Gastroesophageal sphincter (tissue), 4 donors: ENCODE measurements around the gene KRT71. TPM values are rescaled to one million over a fixed set of nuclear protein-coding genes. Genes with fewer than 3 reads are reported as not detected.
"Not testable (repeated sequence)": the region's sequence is repeated elsewhere in the genome, so short reads cannot be mapped to it uniquely, and the experiment has no call there.

Experiments
- ATAC-seq: fragments of 150-250 bp; one replicate; pipeline ENCODE4 v1.9.1; 2016; ENCODE audit warnings: mild to moderate bottlenecking, moderate library complexity
- H3K27ac ChIP-seq, 4 donors: fragments of 200-600 bp; sonication (generic) in 3 of 4; 1 replicate in 3 of 4; 2 replicates in 1 of 4; pipeline ENCODE4 v1.5.1; 2016 to 2019
- H3K27me3 ChIP-seq: fragments of 200-600 bp; sonication (generic); one replicate; pipeline ENCODE4 v1.5.1; 2019
- H3K36me3 ChIP-seq, 2 donors: fragments of 200-600 bp; sonication (generic); one replicate each; pipeline ENCODE4 v1.5.1; 2019; ENCODE audit warnings: control low read depth in 1 of 2
- H3K4me1 ChIP-seq, 3 donors: fragments of 200-600 bp; sonication (generic); 1 replicate in 2 of 3; 2 replicates in 1 of 3; pipeline ENCODE4 v1.5.1; 2016 to 2019; ENCODE audit warnings: control low read depth in 2 of 3
- H3K4me3 ChIP-seq, 2 donors: fragments of 200-600 bp; sonication (generic); one replicate each; pipeline ENCODE4 v1.5.1; 2019; ENCODE audit warnings: mild to moderate bottlenecking in 1 of 2, moderate library complexity in 1 of 2
- H3K9me3 ChIP-seq, 3 donors: fragments of 200-600 bp; sonication (generic); one replicate each; pipeline ENCODE4 v1.5.1; 2017 to 2019; ENCODE audit warnings: control low read depth in 2 of 3
- CTCF ChIP-seq, 4 experiments: fragments of 200-600 bp in 2 of 4; fragments of 450-650 bp in 2 of 4; sonication (generic) in 1 of 4; IDR thresholded peaks; one replicate each; pipeline ENCODE4 v1.5.1; 2017 to 2019; ENCODE audit warnings: antibody characterized with exemption in 4 of 4, mild to moderate bottlenecking in 2 of 4, moderate library complexity in 2 of 4
- EP300 ChIP-seq: sonication (generic); formaldehyde crosslinking; IDR thresholded peaks from one replicate; pipeline ENCODE4 v1.6.1; 2017; ENCODE audit warnings: antibody characterized with exemption, mild to moderate bottlenecking
- POLR2A ChIP-seq, 2 donors: fragments of 450-650 bp; IDR thresholded peaks; one replicate each; pipeline ENCODE4 v1.6.1; 2017; ENCODE audit warnings: antibody characterized with exemption in 2 of 2, mild to moderate bottlenecking in 2 of 2, moderate library complexity in 1 of 2
- POLR2AphosphoS5 ChIP-seq: sonication (generic); formaldehyde crosslinking; IDR thresholded peaks from one replicate; pipeline ENCODE4 v1.6.1; 2017; ENCODE audit warnings: antibody characterized with exemption
- WGBS, 2 donors: methylation state at CpG; one replicate each; pipeline ENCODE4 v1.1.5; 2018; ENCODE audit warnings: low coverage in 1 of 2; 5-methylcytosine and 5-hydroxymethylcytosine counted together
- total RNA-seq, 4 donors: library from RNA; depleted of rRNA; stranded (reverse); fragments of >200 nt; gene quantifications; one replicate each; pipeline ENCODE4 v1.1.0, GENCODE V29; 2016

KRT71 gene
- total RNA-seq, 4 donors from 2014 or later: not detected

GRCh38 chr12:52506858-52507715, 45.9 kb downstream of the KRT71 start:
- Histone ChIP-seq H3K4me1 (no peaks in the 10 kb centered on the region), H3K36me3 (no peaks in the 10 kb centered on the region), H3K27me3 (peaks cover 13% of the 10 kb centered on the region), H3K27ac (no peak overlapping the region), H3K4me3 (no peak overlapping the region), H3K9me3 (peaks cover 0 to 4% (median 0%) of the 10 kb centered on the region in 3 donors)
- no peak for ATAC-seq
- WGBS, 2 donors: 28 to 50% methylated on average over 2 to 3 of the region's 4 CpGs
- TF ChIP-seq POLR2AphosphoS5 (no peak), CTCF (IDR thresholded peaks at IDR 0.05) (peak; percentile 18 to 61 (median 53)), POLR2A (IDR thresholded peaks at IDR 0.05) (no peak), EP300 (no peak)

- ATAC-seq: no peak
- no peaks in the 10 kb centered on the region for H3K4me1 ChIP-seq
- H3K36me3 ChIP-seq: no peaks in the 10 kb centered on the region
- TF ChIP-seq POLR2AphosphoS5 (no peak), POLR2A (IDR thresholded peaks at IDR 0.05) (no peak), EP300 (no peak), CTCF (IDR thresholded peaks at IDR 0.05) (no peak)
- H3K27me3 ChIP-seq: peaks cover 7% of the 10 kb centered on the region
- H3K4me3 ChIP-seq: no peak overlapping the region
- no peaks in the 10 kb centered on the region for H3K9me3 ChIP-seq
- no peak overlapping the region for H3K27ac ChIP-seq
- 75 to 82% methylated on average over 1 of the region's 1 CpG for WGBS, 2 donors
These were observed 50.1 kb downstream of the KRT71 start for GRCh38 chr12:52502877-52503276.

GRCh38 chr12:52501490-52501889, 51.5 kb downstream of the KRT71 start:
- no peaks in the 10 kb centered on the region for H3K27me3 ChIP-seq
- ATAC-seq: no peak
- WGBS, 2 donors: 78 to 89% methylated on average over 2 to 4 of the region's 7 CpGs

GRCh38 chr12:52500574-52500973, 52.4 kb downstream of the KRT71 start:
- 79 to 82% methylated on average over 6 of the region's 6 CpGs for WGBS, 2 donors
- not testable (repeated sequence) for H3K9me3 ChIP-seq, H3K4me3 ChIP-seq, H3K4me1 ChIP-seq, H3K27me3 ChIP-seq, H3K36me3 ChIP-seq, ATAC-seq, H3K27ac ChIP-seq

More at GRCh38 chr12:52501490-52501889, 51.5 kb downstream of the KRT71 start:
- TF ChIP-seq EP300: no peak
- no peak for TF ChIP-seq POLR2AphosphoS5
- TF ChIP-seq POLR2A (IDR thresholded peaks at IDR 0.05): no peak
- TF ChIP-seq CTCF (IDR thresholded peaks at IDR 0.05): no peak
- no peaks in the 10 kb centered on the region for H3K36me3 ChIP-seq
- H3K27ac ChIP-seq: no peak overlapping the region
- H3K9me3 ChIP-seq: no peaks in the 10 kb centered on the region
- no peaks in the 10 kb centered on the region for H3K4me1 ChIP-seq
- H3K4me3 ChIP-seq: no peak overlapping the region

- H3K4me1 ChIP-seq: peaks cover 0 to 4% (median 0%) of the 10 kb centered on the region in 3 donors
- 52 to 60% methylated on average over 2 to 5 of the region's 5 CpGs for WGBS, 2 donors
- no peak overlapping the region for H3K4me3 ChIP-seq
- H3K36me3 ChIP-seq: no peaks in the 10 kb centered on the region
- H3K27me3 ChIP-seq: no peaks in the 10 kb centered on the region
- ATAC-seq: no peak
- TF ChIP-seq POLR2AphosphoS5 (no peak), POLR2A (IDR thresholded peaks at IDR 0.05) (no peak), CTCF (IDR thresholded peaks at IDR 0.05) (no peak), EP300 (no peak)
- H3K9me3 ChIP-seq: no peaks in the 10 kb centered on the region
- H3K27ac ChIP-seq: no peak overlapping the region
These were observed 53.0 kb downstream of the KRT71 start for GRCh38 chr12:52499806-52500560.
